NK-92 (cell line): ENCODE data around the gene SYNGR2.

Source experiments
- DNase-seq: peaks from one replicate; lab custom pipeline; 2025; ENCODE audit not compliant: unreplicated experiment; lab: John Stamatoyannopoulos, UW

Gene SYNGR2, protein sequence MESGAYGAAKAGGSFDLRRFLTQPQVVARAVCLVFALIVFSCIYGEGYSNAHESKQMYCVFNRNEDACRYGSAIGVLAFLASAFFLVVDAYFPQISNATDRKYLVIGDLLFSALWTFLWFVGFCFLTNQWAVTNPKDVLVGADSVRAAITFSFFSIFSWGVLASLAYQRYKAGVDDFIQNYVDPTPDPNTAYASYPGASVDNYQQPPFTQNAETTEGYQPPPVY

GRCh38 chr17:78168242-78168902 lies at the start of gene SYNGR2:
SYNGR2 (plus strand) TSS chr17:78168581; CDS start chr17:78168617, 36 bp downstream.
- no peak for DNase-seq

DNA sequence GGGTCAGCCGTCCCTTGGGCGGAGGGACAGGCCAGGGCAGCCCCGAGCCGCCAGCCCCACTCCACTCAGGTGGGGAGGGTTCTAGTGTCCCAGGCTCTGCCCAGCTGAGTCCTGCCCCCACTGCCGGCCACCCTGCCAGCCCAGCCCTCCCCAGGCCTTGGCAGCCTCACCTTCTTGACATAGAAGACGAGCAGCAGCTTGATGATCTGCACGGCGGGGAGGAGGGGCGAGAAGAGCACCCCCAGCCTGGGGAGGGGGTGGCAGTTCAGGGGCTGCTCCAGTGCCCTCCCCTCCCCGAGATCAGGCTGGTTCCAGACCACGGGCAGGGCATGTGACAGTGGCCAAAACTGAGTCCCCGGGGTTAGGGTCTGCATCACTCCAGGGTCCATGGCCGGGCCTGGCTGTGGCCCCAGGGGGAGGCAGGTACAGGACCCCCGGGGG lies 49.6 kb upstream of the SYNGR2 start:
- DNase-seq, result no peak

DNA sequence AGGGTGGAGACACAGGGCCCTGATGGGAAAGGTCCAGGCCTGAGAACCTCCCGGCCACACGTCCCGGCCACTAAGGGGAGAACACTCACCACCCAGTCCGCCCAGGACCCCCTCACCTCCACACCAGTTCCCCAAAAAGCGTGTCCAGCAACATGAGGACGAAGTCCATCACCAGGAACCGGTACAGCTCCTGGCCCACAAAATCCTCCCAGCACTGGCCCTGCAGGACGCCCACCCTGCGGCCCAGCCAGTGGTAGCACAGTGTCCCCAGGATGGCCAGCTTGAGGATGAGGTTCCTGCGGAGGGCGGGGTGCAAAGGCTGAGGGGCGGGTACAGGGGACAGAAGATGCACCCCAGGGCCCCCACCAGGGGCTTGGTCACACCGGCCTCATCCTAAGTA lies 47.8 kb upstream of the SYNGR2 start:
- no peak for DNase-seq

DNA sequence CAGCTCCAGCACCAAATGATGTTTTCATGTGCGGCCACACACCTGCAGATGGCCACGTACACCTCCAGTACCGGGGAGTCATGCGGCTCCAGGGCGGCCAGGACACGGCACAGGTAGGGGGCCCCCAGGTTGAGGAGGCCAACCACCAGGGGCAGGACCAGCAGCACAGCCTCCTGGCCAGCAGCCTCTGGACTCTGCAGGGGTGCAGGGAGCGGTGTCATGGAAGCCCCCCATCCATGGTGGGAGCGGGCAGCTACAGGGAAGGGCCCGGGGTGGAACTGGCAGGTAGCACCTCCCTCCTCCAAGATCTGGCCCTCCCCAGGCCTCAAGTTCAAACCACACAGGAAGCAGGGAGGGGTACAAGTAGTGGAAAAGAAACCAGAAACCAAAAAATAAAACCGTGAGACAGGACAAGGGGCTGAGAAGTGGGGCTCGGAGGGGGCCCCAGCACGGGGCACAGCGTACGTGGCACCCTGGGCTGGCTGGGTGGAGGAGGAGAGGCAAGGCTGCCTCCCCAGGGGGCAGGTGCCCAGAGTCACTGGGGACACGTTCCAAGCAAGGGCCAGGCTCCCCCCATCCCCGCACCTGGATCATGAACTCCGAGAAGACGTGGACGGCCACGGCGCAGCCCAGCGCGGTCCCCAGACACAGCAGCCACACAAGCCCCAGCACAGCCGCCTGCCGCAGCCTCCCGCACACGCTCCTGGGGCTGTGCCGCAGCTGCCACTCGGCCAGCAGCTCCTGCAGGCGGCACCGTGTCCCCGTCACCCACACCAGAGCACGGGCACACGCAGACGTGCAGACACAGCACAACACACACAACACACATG lies 47.2 kb upstream of the SYNGR2 start:
- no peak for DNase-seq

GRCh38 chr17:78121801-78122215 lies 46.6 kb upstream of the SYNGR2 start:
- no peak for DNase-seq

DNA sequence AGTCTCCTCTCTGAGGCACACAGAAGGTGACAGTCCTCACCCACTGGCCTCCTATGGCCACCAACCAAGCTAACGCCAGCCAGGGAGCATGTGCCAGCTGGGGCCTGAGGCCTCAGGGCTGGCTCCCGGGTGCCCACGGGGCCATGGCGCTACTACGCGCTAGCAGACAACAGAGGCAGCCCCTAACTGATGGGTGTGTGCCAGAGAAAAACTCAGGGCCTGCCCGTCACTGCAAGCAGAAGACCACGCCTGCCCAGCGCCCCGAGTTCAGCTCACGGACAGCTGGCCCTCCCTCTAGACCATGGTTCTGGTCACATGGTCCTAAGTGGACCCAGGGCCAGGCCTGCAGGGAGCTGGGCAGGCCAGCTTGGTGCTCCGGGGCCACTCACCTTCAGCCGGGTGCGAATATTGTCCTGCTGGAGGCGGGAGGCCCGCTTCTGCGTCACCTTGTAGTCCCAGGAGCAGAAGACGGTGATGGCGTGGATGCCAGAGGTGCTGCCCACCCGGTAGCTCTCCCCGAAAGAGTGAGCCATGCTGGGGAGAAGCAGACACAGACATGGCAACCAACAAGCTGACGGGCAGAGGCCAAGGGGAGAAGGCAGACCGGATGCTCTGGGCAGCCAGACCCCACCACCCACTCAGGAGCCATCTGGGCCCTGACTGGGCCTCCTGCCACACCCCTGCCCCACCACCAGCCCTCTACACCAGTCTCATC lies 46.0 kb upstream of the SYNGR2 start:
- DNase-seq, result no peak

DNA sequence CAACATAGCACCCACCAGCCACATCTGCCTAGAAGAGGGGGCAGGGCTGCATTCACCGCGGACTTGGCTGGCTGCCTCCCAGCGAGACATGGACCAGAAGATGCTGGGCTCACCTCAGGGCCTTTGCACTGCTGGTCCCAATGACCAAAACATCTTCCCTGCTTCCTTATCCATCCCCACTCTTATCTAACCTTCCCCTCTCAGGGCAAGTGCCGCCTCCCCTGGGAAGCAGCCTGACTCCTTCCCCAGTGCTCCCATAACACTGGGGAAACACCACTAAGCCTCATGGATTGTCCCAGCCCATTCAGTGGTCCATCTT lies 45.5 kb upstream of the SYNGR2 start:
- DNase-seq, result no peak

- no peak for DNase-seq
These were observed 45.0 kb upstream of the SYNGR2 start for GRCh38 chr17:78123258-78123929.

DNA sequence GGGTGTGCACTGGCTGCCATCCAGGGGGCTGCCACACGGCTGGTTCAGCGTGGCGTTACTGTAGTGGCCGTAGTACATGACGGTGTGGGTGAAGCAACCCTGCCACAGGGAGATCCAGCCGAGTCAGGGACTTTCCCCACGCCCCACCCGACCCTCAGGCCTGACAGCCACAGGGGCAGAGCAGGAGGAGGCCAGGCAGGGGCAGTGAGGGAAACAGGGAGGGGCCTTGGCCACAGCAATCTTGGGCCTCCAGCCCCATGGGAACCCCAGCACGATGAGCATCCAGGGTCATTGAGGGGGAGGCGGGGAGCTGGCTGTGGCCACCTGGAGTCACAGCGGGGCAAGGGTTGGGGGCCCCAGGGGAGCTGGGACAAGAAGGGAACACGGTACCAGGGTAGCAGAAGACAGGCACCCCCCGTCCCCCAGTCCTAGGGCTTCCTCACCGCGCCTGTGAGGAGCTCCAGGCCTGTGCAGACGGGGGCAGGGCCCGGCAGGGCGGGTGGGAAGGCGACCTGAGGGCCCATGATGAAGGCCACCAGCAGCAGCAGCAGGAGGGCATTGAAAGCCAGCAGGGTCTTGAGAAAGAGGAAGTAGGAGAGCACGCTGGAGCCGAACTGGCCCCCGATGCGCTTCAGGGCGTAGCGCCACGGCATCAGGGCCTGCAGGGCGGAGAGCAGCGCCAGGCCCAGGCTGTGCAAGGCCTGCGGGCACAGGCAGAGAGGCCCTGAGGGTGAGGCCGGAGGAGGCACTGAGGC lies 44.1 kb upstream of the SYNGR2 start:
- DNase-seq, result no peak

GRCh38 chr17:78124836-78125137 lies 43.6 kb upstream of the SYNGR2 start:
- DNase-seq, result no peak

- no peak for DNase-seq
These were observed 43.1 kb upstream of the SYNGR2 start for GRCh38 chr17:78125138-78125913.

- DNase-seq, result no peak
These were observed 42.1 kb upstream of the SYNGR2 start for GRCh38 chr17:78125976-78126894.

- DNase-seq, result no peak
These were observed 41.5 kb upstream of the SYNGR2 start for GRCh38 chr17:78126895-78127238.

DNA sequence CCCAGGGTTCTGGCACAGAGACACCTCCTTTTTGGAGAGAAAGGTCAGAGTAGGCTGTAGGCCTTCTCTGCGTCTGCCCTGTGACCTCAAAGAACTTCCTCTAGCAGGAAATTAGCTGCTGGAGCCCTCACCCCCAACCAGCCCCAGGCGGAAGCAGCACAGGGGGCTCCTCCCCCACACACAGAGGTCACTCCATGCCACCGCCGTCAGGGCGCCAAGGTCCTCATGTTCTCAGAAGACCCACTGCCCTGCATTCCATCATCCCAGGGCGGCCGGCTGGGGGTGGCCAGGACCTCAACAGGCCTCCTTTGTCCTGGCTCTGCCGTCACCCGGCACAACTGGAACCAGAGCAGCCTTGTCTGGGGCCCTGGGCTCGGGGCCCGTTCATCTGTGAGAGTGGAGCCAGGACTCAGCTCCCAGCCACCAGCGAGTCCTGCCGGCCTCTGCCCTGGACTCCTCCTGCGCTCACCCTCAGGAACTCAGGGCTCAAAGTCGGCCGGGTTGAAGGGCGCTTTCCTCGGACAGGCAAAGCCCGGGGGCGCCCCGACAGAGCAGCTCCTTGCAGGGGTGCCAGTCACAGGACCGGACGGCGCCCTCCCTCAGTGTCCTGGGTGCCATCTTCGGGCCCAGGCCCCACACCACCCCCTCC lies 41.0 kb upstream of the SYNGR2 start:
- no peak for DNase-seq

- DNase-seq, result no peak
These were observed 40.4 kb upstream of the SYNGR2 start for GRCh38 chr17:78127888-78128550.

- no peak for DNase-seq
These were observed 39.6 kb upstream of the SYNGR2 start, which contains the start of gene TMC6 for GRCh38 chr17:78128551-78129350. TMC6 (minus strand) TSS chr17:78128755; CDS start chr17:78126832, 1,923 bp downstream.
